Naive B cell (primary cell): Measurements from ENCODE around the gene ZNF141. TPM values are rescaled to one million over a fixed set of nuclear protein-coding genes. Genes with fewer than 3 reads are reported as not detected.

Source experiments
- polyA plus RNA-seq, 6 donors: library from polyadenylated mRNA; unstranded; fragments of 300-500 nt; fragmentation: Illumina TruSeq; gene quantifications; one replicate each; pipeline ENCODE4 v1.2.3, GENCODE V29; 2021; ENCODE audit warnings: low read depth in 6 of 6

Gene ZNF141
- polyA plus RNA-seq, 6 donors from 2014 or later: 11.5 to 19.1 (median 15.3) TPM

Other genes with a start within 250 kb of the ZNF141 start
- 10 to 100 TPM in 3 of 6 donors, 1 to 10 TPM in 3; 4.0 to 11.4 (median 8.7) TPM for gene ZNF718, start 213.3 kb upstream of the ZNF141 start, polyA plus RNA-seq
- under 1 TPM in 1 of 6 donors, not detected in 5; 0.37 TPM for gene ZNF732, start 32.3 kb upstream of the ZNF141 start, polyA plus RNA-seq
- gene ZNF721, start 161.3 kb downstream of the ZNF141 start, polyA plus RNA-seq: 10 to 100 TPM; 31.6 to 88.4 (median 60.3) TPM
- gene PIGG, start 161.4 kb downstream of the ZNF141 start, polyA plus RNA-seq: 10 to 100 TPM; 23.3 to 62.5 (median 28.7) TPM
- gene TMEM271, start 238.5 kb downstream of the ZNF141 start, polyA plus RNA-seq: not detected